Middle frontal gyrus (tissue), 1 donor: ENCODE data around the gene ETF1.

Experiments
- DNase-seq: peaks from one replicate; pipeline ENCODE4 v3.0.0-alpha.2; 2015; ENCODE audit warnings: low spot score; ENCODE audit errors: extremely low spot score

Gene ETF1

GRCh38 chr5:138464388-138465260 is 78.4 kb downstream of the ETF1 start:
- DNase-seq: peak; percentile 97

DNA sequence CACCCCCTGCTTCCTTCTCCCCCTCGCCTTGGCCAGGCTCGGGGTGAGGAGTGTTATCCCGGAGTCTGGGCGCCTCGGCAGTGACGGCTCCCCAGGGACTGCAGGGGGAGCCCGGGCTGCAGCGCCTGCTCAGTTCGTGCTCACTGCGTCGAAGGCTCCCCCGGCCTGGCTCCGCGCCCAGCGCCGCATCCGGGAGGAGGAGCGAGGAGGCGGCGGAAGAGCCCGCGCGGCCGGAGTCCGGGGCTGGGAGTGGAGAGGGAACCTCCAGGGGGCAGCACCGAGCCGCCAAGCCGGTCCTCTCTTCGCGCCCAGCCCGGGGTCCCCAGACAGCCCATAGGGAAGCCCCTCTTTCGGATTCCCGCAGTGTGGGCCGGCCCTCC is 79.0 kb downstream of the ETF1 start:
- peak; percentile 91 for DNase-seq

GRCh38 chr5:138463419-138464007 is 79.5 kb downstream of the ETF1 start:
- DNase-seq: no peak

- DNase-seq: no peak
Observed at GRCh38 chr5:138461343-138462125, 81.5 kb downstream of the ETF1 start.

DNA sequence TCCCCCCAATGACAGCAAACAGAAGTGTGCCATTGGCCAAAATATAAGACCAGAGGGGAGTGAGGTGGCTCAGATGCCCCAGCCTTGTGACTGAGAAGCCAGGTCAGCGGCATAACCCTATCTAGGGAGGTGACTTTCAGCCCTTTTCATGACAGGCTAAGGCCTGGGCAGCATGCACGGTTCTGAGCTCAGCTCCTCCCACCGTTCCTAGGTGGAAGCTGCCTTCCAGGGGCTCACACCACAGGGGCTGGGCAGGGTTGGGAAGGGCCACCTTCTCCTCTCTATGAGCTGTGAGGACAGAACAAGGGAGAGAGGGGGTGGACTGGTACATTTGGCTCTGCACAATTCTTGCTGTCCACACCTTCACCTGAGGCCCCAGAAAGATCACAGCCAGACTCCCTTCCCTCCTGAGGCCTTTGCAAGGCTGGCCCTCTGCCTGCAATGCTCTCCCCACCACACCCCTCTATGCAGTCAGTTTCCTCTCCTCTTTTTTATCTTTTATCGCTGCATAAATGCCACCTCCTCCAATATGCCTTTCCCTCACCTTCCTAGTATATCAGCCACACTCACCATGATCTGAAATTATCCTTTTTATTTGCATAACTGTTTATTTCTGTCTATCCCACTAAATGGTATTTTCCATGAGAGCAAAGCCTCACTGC is 82.9 kb downstream of the ETF1 start:
- DNase-seq: no peak

DNA sequence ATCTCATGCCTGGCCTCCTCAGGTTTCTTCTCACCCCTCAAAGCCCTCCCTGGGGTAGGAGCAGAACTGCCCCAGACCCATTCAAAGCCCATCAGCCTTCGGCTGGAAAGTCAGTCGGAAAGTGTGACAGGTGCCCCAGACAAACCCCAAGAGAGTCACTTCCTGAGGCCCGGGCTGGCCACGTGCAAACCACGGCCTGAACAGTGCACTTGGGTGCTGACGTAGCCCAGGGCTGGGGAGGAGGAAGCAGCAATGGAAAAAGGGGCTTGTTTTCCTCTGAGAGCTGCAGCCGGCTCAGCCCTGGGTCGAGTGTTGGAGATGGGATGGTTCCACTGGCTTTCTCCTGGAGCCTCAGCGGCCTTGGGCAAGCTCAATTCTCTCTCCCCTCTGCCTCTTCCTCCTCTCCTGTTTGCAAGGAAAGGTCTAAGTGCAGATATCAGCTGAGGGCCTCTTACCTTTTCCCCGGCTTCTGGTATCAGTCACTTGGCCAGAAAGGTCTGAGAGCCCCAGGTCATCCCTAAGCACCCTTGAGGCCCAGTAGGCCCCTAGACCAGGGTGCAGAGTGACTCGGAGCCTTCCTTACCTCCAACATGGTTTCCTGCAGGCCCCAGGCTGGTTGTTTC is 83.6 kb downstream of the ETF1 start:
- no peak for DNase-seq

DNA sequence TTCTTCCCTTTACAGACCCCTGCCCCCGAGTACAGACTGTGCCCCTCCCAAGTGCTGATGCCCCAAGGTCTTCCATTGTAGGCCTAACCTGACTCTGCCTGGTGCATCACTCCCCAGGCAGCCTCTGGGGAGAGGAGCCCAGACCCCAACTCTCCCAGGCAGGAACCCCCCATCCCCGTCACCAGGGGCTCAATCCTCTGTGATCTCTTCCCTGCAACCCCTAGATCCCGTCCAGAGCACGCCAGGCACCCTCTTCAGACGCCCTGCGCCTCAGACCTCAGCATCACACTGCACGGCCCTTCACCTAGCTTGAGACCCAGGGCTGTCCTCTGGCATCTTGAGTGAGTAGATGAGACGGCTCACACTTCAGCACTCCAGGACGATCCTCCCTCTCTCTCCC is 84.2 kb downstream of the ETF1 start:
- no peak for DNase-seq

- DNase-seq: no peak
Observed at GRCh38 chr5:138458384-138458783, 84.7 kb downstream of the ETF1 start.

DNA sequence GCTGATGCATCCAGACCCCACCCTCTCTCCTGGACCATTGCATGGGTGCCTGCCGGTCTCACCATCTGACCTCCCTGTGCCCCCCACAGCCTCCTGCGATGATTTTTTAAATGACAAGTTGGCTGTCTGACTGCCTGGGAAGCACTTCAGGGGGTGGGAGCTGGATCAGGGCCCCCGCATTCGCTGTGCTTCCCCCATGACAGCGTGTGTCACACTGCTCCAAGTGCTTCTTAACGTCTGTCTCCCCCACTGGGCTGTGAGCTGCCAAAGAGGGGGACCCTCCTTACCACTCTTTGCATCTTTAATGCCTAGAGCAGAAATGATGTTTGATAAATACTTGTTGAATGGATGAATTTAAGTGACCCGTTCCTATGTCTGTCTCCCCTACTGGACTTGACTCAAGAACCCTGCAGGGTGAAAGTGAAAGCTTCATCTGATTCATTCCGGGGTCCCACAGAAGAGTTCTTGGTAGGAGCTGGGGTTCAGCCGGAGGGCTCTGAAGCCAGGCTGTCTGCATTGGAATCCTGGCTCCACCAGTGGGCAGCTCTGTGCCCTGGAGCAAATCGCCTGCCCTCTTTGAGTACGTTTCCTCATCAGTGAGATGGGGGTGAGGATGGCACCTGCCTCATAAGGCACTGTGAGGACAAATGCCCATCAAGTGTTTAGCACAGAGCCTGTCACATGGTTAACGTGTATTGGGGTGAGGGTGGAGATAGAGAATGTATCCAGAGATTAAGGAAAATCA is 85.3 kb downstream of the ETF1 start:
- no peak for DNase-seq
